Measurements from ENCODE around the gene CHPF. TPM values are rescaled to one million over a fixed set of nuclear protein-coding genes. Genes with fewer than 3 reads are reported as not detected.

Gene CHPF
- total and polyA plus RNA-seq, 7 donors, result 8.4 to 14.2 (median 12.6) TPM

DNA sequence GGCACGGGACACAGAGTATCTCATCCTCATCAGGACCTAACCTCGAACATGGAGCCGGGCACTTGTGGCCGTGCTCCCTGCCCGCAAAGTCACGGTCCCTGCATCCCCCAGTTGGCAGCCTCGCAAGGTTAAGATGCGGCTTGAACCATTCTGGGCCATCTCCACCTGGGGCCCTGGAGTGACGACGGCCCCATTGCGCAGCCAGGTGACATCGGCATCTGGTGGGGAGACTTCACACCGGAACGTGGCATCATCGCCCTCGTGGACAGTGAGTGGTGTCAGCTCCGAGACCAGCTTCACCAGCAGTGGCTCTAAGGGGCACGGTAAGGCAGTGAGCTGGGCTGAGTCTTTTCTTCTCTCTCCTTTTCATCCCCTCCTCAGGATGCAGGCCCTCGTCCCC lies 12.8 kb upstream of the CHPF start:
- Histone ChIP-seq H3K36me3 (ENCODE audit: insufficient read depth in 1 of 2, low read depth in 1 of 2) (peaks cover 0 to 53% of the 10 kb centered on the region in 2 donors), H3K27me3 (ENCODE audit: insufficient read depth in 3 of 3, low read length in 2 of 3) (no peaks in the 10 kb centered on the region), H3K4me3 (no peak overlapping the region), H3K9me3 (no peaks in the 10 kb centered on the region), H3K27ac (no peak overlapping the region), H3K4me1 (peaks cover 10% of the 10 kb centered on the region)
- TF ChIP-seq, protein P1, sequence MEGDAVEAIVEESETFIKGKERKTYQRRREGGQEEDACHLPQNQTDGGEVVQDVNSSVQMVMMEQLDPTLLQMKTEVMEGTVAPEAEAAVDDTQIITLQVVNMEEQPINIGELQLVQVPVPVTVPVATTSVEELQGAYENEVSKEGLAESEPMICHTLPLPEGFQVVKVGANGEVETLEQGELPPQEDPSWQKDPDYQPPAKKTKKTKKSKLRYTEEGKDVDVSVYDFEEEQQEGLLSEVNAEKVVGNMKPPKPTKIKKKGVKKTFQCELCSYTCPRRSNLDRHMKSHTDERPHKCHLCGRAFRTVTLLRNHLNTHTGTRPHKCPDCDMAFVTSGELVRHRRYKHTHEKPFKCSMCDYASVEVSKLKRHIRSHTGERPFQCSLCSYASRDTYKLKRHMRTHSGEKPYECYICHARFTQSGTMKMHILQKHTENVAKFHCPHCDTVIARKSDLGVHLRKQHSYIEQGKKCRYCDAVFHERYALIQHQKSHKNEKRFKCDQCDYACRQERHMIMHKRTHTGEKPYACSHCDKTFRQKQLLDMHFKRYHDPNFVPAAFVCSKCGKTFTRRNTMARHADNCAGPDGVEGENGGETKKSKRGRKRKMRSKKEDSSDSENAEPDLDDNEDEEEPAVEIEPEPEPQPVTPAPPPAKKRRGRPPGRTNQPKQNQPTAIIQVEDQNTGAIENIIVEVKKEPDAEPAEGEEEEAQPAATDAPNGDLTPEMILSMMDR (IDR thresholded peaks at IDR 0.05), result no peak
- DNase-seq, result no peak
- 91 to 92% (median 92%) methylated on average over 19 of the region's 19 CpGs for WGBS, 3 donors
- no peak for ATAC-seq
- intact Hi-C loops (cut with DNase I), result no loop called here

DNA sequence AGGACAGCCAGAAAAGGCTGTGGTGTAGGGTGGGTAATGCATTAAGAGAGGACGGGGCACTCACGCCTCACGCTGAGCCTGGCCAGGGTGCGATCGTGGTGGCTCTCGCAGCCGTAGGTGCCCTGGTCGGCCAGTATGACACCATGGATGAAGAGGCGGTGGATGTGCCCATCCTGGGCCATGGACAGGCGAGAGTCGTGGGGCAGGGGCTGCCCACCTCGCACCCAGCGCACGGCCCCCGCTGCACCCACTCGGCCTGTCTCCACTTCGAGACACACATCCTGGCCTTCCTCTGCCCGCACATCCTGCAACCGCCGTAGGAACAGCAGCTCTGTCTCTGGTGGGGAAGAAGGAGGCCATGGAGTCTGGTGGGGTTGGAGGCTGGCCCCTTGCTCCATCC lies 12.3 kb upstream of the CHPF start:
- WGBS, 3 donors, result 92 to 95% (median 93%) methylated on average over 20 of the region's 20 CpGs
- peak in 1 of 2 donors; percentile 40 for DNase-seq

DNA sequence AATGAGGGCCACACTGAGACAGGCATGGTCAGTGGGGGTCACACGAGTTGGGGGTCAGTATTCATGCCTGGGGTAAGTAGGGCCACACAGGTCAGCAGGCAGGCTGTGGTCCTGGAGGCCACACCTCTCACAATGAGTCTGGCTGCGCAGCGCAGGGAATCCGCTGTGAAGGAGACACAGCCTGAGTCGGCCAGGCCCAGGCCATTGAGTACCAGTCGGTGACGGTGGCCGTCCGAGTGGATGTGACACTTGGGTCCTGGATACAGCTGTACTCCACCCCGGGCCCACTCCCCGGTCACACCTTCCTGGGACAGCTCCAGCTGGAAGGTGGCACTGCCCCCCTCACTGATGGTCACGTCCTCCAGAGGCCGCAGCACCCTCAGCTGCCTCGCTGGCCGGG lies 10.7 kb upstream of the CHPF start:
- Histone ChIP-seq H3K27me3 (ENCODE audit: insufficient read depth in 3 of 3, low read length in 2 of 3) (no peaks in the 10 kb centered on the region), H3K9me3 (no peaks in the 10 kb centered on the region), H3K4me1 (peaks cover 10% of the 10 kb centered on the region), H3K4me3 (no peak overlapping the region), H3K36me3 (ENCODE audit: insufficient read depth in 1 of 2, low read depth in 1 of 2) (peaks cover 0 to 40% of the 10 kb centered on the region in 2 donors), H3K27ac (no peak overlapping the region)
- no peak for DNase-seq
- WGBS, 3 donors, result 85 to 95% (median 90%) methylated on average over 12 to 15 of the region's 15 CpGs
- intact Hi-C loops (cut with DNase I), result no loop called here
- ATAC-seq, result no peak
- TF ChIP-seq, protein P1 (IDR thresholded peaks at IDR 0.05), result no peak

More for the DNA sequence above, 12.3 kb upstream of the CHPF start:
- Histone ChIP-seq H3K36me3 (ENCODE audit: insufficient read depth in 1 of 2, low read depth in 1 of 2) (peaks cover 0 to 48% of the 10 kb centered on the region in 2 donors), H3K4me1 (peaks cover 10% of the 10 kb centered on the region), H3K27ac (no peak overlapping the region), H3K9me3 (no peaks in the 10 kb centered on the region), H3K27me3 (ENCODE audit: insufficient read depth in 3 of 3, low read length in 2 of 3) (no peaks in the 10 kb centered on the region), H3K4me3 (no peak overlapping the region)
- no peak for ATAC-seq
- intact Hi-C loops (cut with DNase I), result no loop called here
- TF ChIP-seq, protein P1 (IDR thresholded peaks at IDR 0.05), result no peak

DNA sequence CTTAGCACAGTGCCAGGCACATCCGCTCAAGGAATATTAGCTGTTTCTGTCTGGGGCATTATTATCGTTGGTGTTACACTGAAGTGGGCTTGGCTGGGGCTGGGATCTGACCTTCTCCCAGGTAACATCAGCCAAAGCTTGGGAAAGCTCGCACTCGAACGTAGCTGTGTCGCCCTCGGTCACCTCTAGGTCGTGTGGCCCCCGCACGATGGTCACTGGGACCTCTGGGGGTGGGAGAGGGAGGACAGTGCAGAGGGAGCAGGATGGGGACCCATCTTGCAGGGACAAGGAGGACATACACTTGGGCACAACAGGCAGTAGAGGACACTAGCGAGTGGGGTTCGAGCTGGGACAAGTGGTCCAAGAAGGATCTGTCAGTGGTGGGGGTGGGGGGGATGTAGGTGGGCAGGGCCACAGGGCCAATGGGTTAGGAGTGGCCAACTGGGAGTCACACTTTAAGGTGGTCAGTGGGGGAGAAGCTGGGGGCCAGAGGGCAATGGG lies 9.9 kb upstream of the CHPF start:
- no peak for ATAC-seq
- Histone ChIP-seq H3K27ac (no peak overlapping the region), H3K9me3 (no peaks in the 10 kb centered on the region), H3K27me3 (ENCODE audit: insufficient read depth in 3 of 3, low read length in 2 of 3) (no peaks in the 10 kb centered on the region), H3K4me3 (no peak overlapping the region), H3K36me3 (ENCODE audit: insufficient read depth in 1 of 2, low read depth in 1 of 2) (peaks cover 0 to 32% of the 10 kb centered on the region in 2 donors), H3K4me1 (peaks cover 10% of the 10 kb centered on the region)
- intact Hi-C loops (cut with DNase I), result no loop called here
- TF ChIP-seq, protein P1 (IDR thresholded peaks at IDR 0.05), result no peak
- no peak for DNase-seq
- 80 to 83% (median 83%) methylated on average over 12 of the region's 12 CpGs for WGBS, 3 donors

DNA sequence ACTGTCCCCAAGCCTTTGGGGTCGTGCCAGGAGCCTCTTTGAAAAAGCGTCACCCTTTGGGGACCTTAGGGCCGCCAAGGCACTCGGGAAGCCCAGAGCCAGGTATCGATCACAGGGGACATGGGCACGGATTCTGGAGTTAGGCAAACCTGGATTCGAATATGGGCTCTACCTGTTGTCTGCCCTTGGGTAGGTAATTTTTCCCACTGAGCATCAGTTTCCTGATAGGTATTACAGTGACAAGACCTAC lies 9.5 kb upstream of the CHPF start:
- peak overlapping the region; percentile 72 for H3K4me3 ChIP-seq
- ATAC-seq (no peak), DNase-seq (no peak)
- 27 to 34% (median 28%) methylated on average over 7 of the region's 7 CpGs for WGBS, 3 donors
- H3K9me3 ChIP-seq, result no peaks in the 10 kb centered on the region
- no peak overlapping the region for H3K27ac ChIP-seq
- TF ChIP-seq, protein P1 (IDR thresholded peaks at IDR 0.05), result no peak
- H3K36me3 ChIP-seq (ENCODE audit: insufficient read depth in 1 of 2, low read depth in 1 of 2), result peaks cover 0 to 28% of the 10 kb centered on the region in 2 donors
- H3K4me1 ChIP-seq, result peaks cover 10% of the 10 kb centered on the region
- intact Hi-C loops (cut with DNase I), result no loop called here
- H3K27me3 ChIP-seq (ENCODE audit: insufficient read depth in 3 of 3, low read length in 2 of 3), result no peaks in the 10 kb centered on the region
